ENCODE measurements around the gene PSAP.
A peak's percentile ranks its signal among the peaks of the same experiment; 100 is the strongest.

The PSAP gene

DNA sequence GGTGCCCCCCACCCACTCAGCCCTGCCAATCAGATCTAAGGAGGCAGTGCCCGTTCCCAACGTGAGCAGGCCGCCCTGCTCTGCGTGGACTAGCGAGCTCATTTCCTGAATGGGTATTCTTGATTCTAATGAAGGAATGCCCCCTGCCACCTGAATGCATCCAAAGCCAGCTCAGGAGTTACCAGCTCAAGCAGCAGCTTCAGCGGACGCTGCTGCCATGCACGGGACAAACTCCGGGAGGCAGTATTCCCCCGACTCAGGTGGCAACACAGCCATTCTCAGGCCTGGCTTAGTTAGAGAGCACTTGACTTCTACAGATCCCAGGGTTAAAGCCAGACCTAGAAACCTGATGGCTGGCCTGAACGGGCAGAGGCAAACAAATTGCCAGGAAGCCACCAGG, 25.8 kb downstream of the PSAP start:
- no peak for DNase-seq (ENCODE audit: low read depth)

DNA sequence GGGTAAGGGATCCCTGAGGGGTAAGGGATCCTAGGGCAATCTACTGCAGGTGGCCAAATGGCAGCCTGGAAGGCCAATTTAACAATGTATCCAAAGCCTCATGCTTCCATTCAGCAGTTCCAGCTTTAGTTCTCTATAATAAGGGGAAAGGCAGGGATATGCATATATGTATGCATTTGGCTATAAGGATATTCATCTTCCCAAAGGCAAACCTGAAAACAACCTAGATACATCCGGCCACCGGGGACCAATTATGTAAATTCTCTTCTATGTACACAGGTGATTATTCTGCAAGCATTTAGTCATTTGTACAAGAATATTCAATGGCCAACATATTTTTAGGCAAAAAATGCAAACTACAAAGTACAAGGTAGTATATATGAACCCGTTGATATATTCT, 26.7 kb downstream of the PSAP start:
- DNase-seq (ENCODE audit: low read depth) = no peak

DNA sequence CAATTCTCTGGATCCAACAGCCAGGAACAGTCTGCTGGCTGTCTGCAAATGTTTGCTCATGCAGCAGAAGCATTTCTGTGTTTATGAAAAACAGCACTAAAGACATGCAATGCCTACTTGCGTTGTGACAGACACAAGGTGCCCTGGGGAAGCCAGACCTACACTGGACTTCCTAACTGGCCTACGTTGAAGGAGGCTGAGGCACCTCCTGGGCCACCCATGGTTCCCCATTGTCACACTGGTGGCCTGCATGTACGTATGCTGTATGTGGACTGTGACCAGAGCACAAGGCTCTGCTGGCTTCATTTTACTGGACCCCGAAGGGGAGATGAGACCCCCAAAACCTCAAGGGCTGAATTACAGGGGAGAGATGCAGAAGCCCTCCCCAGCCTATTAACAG, 27.7 kb downstream of the PSAP start:
- DNase-seq (ENCODE audit: low read depth) = no peak

DNA sequence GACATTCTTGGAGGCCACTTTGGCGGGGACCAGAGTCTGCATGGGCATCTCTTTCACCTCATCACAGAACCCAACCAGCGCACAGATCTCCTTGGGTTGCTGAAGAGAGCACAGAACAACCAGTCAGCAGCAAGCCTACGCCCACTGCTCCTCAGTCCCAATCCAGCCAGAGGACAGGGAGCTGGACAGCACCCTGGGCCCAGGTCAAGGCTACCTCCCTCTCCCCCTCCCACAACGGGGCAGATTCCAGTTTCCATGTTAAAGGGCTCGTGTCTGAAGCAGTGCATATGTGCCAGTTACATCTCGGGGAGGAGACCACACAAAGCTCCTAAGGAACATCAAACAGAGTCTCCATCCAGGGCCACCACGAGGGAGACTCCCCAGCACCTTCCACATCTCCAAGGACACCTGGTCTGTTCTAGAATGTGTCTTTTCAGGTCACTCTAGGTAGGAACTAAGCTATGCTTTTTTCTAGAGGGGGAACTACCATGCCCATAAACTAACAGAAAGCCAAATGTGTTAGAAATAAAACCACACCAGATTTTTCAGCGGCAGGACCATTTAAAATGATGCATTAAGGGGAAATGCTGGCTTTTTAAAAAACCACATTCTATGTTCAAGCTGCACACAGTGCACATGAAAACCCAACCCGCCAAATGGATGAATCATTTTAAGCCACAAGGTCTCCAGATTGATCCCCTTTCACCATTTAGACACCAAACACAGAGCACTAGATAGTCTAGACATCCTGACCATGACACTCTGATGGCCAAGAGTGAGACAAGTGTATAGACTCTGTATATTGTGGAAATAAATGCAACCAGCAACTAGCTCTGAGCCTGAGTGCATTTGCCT, 28.9 kb downstream of the PSAP start:
- no peak for DNase-seq (ENCODE audit: low read depth)

DNA sequence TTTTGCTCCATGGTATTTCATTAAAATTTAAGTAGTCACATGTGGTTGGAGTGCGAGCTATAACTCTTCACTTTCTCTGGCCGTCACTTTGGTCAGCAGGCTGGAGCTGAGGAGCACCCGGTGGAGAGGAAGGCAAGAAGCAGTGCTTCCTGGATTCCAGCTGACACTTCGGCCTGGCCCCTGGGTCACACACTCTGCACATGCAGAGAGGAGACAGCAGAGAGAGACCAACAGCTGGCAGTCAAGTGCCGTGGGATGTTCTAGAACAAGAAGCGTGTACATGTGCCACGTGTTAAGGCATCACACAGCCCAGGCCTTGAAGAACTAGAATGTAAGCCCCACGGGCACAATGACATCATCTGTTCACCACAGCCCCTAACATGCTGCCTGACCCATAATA, 30.1 kb downstream of the PSAP start:
- no peak for DNase-seq (ENCODE audit: low read depth)

DNA sequence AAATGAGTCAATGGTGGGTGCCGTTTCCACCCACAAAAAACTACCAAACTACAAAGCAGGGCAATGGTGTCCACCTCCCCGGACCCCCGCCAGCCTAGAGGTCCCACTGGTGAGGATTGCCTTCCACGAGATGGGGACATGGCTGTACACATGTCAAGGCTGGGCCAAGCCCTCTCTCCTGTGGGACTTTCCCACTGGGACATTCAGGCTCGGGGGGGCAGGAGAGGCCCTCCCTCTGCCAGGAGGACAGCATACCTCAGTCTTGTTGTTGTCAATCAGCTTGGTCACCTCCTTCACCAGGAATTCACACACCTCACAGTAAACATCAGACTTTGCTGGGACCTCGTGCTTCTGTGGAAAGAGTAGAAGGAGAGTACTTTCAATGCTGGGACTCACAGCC, 31.1 kb downstream of the PSAP start:
- no peak for DNase-seq (ENCODE audit: low read depth)

DNA sequence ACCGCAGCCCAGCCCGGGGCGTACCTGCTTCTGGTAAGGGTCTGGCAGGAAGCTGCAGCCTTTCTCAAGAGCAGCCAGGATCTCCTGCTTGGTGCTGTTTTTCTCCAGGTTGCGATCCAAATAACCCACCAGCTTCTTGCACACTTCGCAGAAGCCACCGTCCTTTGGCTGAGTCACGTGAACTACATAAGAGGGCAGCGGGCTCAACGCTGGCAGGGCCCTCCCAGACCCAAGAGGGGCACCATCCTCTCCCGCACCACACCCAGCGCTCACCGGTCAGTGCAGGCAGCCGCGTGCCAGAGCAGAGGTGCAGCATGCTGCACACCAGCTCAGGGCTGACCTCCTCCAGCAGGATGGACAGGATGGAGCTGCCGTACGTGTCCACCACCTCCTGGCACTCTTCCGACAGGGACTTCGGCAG, 31.6 kb downstream of the PSAP start:
- DNase-seq (ENCODE audit: low read depth) = no peak

DNA sequence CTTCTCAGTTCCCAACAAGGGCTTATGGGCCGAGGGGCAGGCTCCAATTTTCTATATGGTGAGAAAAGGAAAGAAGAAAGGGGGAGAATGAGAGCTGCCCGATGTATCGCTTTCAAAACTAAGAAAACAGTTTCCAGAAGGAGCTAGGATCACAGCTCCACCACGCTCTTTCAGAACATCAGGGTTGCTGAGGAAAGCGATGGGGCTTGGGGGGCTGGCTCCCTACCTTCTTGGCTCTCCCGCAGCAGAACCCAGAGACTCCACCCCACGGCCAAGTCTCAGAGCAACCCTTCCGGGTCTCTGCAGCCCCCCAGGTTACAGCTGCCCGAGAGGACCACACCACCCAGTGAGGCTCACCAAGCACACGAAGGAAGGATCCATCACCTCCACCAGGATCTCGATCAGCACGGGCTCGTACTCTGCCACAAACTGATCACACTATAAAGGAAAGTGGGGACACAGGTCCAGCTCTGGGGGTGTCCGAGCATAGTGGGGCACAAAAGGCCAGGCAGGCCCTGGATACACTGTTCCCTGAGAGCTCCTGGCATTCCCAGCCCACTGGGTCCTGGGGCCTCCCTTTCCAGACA, 32.3 kb downstream of the PSAP start:
- DNase-seq (ENCODE audit: low read depth) = no peak

DNA sequence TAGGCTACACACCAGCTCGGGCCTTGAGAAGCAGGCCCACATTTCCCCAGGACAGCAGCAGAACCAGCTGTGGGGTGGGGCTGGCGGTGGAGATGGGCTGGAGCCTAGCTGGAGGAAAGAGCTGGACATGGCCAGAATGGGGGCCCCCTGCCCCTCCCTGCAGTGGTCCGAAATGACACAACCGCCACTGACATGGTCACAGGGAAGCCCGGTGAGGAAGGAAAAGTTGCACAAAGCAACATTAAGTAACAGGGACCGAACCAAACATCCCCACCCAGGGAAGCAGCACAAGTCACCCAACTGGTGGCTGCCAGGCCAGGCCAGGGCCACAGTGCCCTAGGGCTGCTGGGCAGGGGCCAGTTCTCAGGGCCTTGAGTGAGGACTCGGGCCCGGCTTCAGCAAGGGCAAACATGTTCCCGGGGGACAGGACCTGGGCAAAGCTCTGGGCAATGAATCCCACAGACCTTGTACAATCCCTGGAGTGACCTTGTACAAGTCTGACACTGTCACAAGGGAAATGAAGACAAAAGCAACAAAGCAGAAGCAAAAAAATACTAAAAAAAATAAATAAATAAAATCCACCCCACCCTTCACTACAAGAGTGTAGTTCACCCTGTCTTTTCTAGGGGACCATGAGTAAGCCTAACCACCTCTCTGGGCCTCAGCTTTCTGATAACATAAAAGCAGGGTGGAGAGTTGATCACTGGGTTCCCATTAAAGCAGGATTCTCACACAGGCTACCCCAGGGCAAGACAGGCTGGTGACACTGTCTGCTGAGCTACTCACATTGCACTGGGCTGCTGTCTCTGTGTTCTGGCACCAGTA, 33.0 kb downstream of the PSAP start:
- DNase-seq (ENCODE audit: low read depth) = no peak

DNA sequence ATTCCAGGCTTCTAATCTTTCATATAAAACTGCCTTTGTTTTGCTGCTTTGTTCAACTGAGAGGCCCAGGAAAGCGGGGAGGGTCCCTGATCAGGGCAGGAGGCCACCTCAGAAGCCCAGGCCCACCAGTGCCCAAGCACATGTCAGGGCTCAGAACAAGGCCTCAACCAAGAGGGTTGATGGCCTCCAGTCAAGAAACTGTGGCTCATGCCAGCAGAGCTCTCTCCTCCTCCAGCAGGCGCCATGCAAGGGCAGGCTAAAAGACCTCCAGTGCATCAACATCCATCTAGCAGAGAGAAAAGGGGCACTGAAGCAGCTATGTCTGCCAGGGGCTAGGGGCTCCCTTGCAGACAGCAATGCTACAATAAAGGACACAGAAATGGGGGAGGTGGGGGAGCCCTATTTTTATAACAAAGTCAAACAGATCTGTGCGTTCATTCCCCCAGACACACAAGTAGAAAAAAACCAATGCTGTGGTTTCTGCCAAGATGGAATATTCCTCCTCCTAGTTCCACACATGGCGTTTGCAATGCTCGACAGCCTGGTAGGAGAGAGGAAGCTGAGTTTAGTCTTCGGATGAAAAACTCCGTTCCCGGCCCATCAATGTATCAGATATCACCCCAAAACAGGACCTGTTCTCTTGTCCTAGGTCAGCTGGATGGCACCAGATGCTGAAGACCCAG, 34.0 kb downstream of the PSAP start:
- no peak for DNase-seq (ENCODE audit: low read depth)

DNA sequence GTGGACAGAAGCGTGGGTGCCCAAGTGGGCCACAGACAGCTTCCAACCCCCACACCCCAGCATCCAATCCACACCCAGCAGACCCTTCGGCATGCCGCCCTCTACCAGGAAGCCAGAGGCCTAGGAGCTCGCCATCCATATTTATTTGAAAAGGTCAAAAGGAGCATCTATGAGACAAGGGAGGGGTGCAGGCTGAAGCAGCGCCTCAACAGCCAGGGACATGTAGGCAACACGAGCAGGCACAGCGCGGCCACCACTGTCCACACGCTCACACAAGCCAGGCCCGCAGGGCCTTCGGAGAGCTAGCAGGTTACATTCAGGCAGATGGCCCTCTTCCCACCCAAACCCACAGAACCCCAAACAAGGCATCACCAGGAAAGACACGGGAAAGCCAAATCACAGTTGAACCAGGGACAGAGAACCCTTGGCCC, 34.6 kb downstream of the PSAP start:
- DNase-seq (ENCODE audit: low read depth) = no peak

DNA sequence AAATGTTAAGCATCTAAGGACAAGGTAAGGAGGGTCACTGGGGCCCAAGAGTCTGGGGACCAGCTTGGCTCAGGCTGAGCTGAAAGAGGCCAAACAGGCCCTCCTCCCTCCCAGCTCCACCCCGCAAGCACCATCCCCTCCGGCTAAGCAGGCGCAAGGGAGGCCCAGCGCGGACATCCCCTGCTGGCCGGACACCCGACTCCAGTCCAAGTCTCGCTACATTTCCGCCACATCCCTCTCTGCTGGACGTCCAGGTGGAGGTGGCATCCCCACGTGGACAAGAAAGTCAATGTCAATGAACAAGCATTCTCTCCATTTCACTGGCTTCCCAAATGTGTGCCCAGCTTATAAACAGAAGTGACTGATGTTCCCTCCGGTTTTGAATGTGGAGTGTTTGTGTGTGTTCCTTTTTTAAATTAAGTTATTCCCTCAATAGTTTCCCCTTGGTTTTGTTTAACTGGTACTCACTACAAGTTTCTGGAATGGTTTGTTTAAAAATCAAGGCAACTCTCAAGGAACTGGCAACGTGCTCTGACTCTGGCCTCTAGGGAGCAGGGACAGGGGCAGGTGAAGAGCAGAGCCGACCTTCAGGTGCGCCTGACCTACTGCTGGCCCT, 35.4 kb downstream of the PSAP start:
- DNase-seq (ENCODE audit: low read depth) = no peak

DNA sequence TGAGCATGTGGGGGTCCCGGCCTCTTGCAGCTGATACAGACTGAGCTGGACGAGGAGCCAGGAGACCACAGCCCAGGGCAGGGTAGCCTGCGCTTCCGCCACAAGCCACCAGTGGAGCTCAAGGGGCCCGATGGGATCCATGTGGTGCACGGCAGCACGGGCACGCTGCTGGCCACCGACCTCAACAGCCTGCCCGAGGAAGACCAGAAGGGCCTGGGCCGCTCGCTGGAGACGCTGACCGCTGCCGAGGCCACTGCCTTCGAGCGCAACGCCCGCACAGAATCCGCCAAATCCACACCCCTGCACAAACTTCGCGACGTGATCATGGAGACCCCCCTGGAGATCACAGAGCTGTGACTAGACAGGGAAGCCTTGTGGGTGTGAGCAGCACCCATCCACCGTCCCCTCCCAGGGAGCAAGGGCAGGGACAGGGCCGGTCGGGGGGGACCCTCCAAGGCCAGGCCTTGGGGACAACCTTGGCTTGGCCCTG, 36.1 kb downstream of the PSAP start:
- DNase-seq (ENCODE audit: low read depth) = no peak

DNA sequence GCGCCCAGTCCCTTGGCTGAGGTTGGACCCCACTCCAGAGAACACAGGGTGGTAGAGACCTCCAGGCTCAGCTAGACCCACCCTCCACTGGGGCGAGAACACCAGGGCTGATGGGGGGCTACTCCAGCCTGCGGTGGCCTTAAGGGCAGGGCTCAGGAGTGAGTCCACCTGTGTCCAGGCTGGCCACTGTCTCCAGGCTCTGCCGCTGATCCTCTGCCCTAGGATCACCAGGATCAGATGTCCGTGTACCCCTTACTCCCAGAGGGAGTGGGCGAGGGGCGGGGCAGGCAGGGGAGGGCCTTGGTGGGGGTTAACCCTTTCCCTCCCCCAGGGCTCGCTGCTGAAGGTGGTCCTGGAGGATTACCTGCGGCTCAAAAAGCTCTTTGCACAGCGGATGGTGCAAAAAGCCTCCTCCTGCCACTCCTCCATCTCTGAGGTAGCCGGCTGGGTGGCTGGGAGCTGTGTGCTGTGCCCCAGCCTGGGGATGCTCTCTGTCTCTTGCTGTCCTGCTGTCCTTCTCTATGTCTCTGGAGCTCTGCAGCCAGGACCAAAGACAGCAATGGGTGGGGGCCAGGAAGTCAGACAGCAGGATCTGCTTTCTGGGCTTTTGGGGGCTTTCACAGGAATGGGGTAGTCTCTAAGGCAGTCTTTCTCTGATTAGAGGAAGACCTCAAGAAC, 38.0 kb downstream of the PSAP start:
- no peak for DNase-seq (ENCODE audit: low read depth)

DNA sequence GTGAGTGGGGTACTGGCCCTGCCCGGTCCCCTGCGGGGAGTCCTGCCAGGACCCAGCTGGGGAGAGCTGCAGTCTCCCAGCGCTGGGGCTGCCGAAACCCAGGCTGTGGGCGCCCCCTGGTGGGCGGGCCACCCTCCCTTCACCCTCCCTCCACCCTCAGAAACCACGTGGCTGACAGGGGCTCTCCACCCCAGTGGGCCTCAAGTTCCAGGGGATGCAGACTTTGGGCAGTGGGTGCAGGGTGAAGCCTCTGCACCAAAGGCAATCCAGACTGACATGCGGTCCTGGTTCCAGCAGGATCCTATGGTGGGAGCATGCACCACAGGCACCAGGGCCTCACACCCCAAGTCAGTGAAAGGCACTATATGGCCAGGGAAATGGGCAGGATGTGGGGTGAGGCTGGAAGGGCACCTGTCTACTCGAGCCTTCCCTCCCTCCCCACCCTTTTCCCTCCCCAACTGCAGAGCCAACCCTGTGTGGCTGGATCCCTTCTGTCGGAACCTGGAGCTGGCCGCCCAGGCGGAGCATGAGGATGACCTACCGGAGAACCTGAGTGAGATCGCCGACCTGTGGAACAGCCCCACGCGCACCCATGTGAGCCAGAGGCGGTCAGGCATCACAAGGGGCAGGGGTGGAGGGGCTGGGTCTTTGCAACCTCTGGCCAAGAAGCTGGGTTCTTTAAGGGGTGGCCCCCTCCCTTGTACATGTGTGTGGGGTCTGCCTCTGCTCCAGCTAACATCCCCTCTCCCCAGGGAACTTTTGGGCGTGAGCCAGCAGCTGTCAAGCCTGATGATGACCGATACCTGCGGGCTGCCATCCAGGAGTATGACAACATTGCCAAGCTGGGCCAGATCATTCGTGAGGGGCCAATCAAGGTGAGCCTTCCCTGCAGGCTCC, 38.8 kb downstream of the PSAP start:
- DNase-seq (ENCODE audit: low read depth) = peak; percentile 74

DNA sequence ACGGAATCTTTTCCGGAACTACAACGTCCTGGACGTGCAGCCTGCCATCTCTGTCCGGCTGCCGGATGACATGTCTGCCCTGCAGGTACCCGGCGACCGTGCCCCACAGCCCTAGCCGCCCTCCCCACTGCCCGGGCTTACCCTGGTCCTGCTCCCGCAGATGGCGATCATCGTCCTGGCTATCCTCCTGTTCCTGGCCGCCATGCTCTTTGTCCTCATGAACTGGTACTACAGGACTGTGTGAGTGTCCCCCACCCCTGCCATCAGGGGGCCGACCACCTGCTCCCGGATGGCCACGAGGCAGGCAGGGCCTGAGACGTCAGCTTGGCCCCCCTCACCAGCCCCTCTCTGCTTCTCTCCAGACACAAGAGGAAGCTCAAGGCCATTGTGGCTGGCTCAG, 39.7 kb downstream of the PSAP start:
- no peak for DNase-seq (ENCODE audit: low read depth)

DNA sequence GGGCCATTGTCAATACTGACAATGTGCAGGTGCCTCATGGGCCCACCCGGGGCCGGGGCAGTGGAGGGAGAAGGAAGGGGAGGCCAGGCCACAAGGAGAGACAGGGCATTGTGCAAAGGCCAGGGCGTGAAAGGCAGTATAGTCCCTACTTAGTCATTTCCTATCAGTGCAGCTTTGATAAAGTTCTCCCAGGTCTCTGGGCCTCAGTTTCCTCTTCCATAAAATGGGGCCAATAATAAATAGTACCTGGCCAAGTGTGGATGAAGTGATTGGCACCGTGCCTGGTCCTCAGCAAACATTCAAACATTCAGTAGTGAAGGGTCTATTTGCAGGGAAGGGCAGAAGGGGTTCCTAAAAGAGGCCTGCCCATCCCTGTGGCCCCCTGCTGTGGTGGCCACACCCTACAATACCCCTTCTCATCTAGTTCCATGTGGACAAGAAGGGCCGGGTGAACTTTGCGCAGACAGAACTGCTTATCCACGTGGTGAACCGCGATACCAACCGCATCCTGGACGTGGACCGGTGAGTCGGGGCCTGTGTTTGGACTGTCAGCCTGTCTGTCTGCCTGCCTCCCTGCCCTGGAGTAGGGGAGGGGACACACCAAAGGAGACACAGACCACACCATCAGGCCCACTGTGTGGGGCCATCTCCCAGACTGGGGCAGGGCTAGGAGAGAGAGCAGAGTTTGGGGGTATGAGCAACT, 40.9 kb downstream of the PSAP start:
- no peak for DNase-seq (ENCODE audit: low read depth)

DNA sequence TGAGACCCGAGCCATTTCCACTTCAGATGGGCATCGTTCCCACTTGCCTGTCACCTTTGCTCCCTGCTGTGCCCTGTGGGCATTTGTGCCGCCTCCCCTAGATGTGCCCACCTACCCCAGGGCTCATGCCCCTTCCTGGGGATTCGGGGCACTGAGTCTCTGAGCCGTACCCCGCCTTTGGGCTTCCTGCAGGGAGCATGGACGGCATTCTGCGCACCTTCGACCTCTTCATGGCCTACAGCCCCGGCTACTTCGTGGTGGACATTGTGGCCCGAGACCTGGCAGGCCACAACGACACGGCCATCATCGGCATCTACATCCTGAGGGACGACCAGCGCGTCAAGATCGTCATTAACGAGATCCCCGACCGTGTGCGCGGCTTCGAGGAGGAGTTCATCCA, 41.4 kb downstream of the PSAP start:
- no peak for DNase-seq (ENCODE audit: low read depth)
